LNCaP clone FGC (cell line): ENCODE results near the gene MS4A4A.

Experiments
- DNase-seq: peaks from one replicate; pipeline ENCODE4 v3.0.0-alpha.2; 2011; ENCODE audit warnings: low read depth
- H3K4me3 ChIP-seq: 2 replicates; pipeline ENCODE4 v1.5.1; 2011; ENCODE audit warnings: mild to moderate bottlenecking, low read depth, low read length, control low read depth
- CTCF ChIP-seq: IDR thresholded peaks from 2 replicates; pipeline ENCODE4 v1.5.1; 2012; ENCODE audit warnings: mild to moderate bottlenecking; ENCODE audit not compliant: control insufficient read depth, insufficient read depth; ENCODE audit errors: extremely low read depth

The MS4A4A gene

DNA sequence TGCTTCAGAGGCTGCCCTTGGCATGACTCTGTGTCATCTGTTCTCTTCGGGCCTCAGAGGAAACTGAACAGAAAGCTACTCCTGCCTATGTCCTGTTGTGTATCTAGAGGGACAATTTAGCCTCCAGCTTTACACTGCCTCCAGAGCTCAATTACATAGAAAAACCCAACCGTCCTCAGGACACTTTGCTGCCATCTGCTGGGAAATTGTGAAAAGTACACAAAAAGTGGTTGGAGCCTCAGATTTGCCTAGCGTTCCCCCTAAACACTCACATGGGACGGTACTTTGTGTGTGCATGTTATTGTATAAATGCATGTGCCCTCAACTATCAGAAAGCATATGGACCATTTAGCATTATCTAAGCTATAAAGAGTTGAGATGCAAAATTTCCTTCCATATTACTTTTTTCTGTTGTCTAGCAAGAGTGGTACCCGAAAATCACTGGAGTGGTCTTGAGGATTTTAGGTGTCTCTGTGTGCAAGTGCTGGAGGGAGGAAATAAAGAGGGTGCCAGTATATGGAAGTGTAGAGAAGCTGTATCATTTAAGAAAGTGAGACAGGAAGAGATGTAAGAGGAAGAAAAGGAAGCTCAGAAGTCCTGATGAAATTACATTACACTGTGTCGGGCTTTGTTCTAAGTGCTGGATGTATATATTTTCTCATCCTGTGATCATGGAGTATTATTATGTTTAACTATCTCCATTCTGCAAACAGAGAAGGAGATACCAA is 28.8 kb upstream of the MS4A4A start:
- H3K4me3 ChIP-seq = no peak overlapping the region
- no peak for TF ChIP-seq CTCF
- DNase-seq = no peak

- TF ChIP-seq CTCF = no peak
- H3K4me3 ChIP-seq = no peak overlapping the region
- DNase-seq = no peak
Observed at GRCh38 chr11:60252213-60253108, 28.0 kb upstream of the MS4A4A start.

- no peak overlapping the region for H3K4me3 ChIP-seq
- no peak for TF ChIP-seq CTCF
- DNase-seq = no peak
Observed at GRCh38 chr11:60257956-60258722, 22.3 kb upstream of the MS4A4A start.

- DNase-seq = no peak
- no peak overlapping the region for H3K4me3 ChIP-seq
- TF ChIP-seq CTCF = no peak
Observed at GRCh38 chr11:60261014-60261413, 19.5 kb upstream of the MS4A4A start.

- TF ChIP-seq CTCF = no peak
- no peak overlapping the region for H3K4me3 ChIP-seq
- no peak for DNase-seq
Observed at GRCh38 chr11:60263402-60263801, 17.1 kb upstream of the MS4A4A start.

- no peak for DNase-seq
- H3K4me3 ChIP-seq = no peak overlapping the region
- no peak for TF ChIP-seq CTCF
Observed at GRCh38 chr11:60264644-60265043, 15.8 kb upstream of the MS4A4A start.
